Activated effector memory CD4-positive, alpha-beta T cell treated with Interleukin-2 at 50 U/mL for 16 hours (primary cell): ENCODE measurements around the gene STK39.
"Not testable (repeated sequence)": the region's sequence is repeated elsewhere in the genome, so short reads cannot be mapped to it uniquely, and the experiment has no call there.

ENCODE experiments used
- DNase-seq: peaks from one replicate; pipeline ENCODE4 v3.0.0-alpha.2; 2020

STK39 gene

DNA sequence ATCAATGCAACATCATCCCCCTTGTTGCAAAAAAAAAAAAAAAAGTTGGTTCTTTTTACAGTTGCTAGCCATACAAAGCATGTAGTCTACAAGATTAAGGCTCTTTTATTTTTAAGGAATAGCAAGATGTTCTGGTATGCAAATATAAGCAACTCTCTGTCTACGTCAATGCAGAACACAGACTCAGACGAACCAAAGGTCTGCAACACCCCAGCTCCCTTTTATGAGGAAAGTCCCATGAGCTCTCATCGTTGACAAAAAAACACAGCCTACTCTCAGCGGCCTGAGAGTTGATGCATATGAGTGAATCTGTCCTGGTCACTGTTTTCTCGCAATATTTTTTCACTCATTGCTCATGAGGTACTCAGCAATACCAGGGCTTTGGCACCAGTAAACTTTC, 112.9 kb downstream of the STK39 start:
- DNase-seq, result no peak

DNA sequence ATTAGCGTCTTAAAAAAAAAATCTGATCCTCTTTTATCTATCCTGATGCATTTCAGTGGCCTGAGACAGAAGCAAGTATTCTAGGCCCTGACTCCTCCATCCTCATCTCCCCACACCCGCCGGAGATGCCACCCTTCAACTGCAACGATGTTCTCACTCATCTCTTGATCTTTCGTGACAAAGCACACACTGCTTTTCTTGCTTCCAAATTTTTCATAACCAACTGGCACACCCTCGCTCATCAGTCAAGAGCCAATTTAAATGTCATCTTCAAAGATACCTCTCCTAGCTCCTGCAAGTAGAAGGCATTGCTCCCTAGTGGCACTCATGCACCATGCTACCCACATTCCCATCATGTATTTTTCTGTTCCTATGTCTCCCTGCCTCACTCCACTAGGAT, 115.0 kb downstream of the STK39 start:
- no peak for DNase-seq

DNA sequence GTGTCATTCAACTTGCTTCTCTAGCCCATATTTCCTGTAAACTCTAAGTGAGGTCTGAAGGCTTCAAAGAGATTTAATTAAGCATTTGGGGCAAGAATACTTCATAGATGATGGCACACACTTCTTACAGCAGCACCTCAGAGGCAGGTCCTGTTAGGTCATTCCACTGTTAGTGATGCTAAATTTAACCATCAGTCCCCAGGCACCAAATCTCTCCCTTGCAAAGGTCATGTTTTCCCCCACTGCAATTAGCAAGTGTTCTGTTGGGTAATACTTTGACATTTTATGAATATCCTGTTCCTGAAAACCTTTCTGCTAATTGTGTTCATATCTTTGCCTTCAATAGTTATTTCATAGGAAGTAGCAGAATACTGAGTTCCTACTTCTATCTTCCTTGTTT, 117.0 kb downstream of the STK39 start:
- no peak for DNase-seq

DNA sequence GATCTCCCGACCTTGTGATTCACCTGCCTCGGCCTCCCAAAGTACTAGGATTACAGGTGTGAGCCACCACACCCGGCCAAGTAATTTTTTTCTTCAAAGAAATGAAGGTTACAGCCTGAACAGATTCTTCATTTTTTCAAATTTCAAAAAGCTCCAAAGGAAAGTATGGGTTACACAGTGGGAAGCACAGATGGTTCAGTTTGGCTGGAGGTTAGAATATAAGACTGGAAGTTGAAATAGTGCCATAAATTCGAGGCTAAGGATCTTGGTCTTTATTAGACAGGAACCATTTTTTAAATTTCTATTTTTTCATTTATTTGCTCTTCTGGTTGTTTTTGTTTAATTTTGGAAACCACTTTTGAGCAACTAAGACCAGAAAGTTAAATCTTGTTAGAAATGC, 120.0 kb downstream of the STK39 start:
- no peak for DNase-seq

DNA sequence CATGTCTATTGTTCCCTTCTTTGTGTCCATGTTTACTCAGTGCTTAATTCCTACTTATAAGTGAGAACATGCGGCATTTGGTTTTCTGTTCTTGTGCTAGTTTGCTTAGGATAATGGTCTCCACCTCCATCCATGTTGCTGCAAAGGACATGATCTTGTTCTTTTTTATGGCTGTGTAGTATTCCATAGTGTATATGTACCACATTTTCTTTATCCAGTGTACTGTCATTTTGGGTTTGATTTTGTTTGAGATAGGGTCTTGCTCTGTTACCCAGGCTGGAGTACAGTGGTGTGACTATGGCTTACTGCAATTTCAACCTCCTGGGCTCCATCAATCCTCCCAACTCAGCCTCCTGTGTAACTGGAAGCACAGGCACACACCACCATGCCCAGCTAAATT, 125.2 kb downstream of the STK39 start:
- not testable (repeated sequence) for DNase-seq

DNA sequence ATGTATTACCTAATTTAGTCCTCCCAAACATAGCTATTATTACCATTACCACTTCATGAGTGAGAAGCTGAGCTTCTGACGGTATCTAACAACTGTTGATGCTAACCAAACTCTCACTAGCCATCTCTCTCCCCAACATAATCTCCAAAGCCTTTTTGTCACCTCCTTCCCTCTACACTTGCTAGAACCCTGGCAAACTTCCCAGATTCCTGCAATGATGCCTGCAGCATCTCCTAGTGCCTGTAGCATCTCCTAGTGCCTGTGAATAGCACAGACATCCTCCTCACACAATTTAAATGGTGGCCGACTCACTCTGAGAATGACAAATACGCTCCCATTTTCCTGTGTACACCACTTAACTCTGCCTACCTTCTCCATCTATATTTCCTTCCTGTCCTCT, 126.7 kb downstream of the STK39 start:
- no peak for DNase-seq

DNA sequence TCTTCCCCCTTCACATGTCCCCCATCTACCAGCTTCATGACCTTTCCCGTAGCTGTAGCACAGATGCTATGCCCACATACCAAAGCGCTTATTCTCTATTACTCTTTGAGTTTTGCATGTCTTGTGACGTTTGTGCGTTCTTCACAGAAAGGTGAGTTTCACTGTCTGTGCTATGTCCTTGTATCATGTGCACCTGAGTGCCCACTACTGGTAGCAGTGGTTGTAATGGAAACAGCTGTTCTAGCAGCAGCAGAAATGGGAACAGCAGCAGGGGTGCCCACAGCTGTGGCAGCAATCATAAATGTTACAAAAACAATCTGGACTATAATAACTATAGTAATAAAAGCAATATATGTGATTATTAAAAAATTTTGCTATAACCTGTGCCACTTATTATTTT, 127.1 kb downstream of the STK39 start:
- no peak for DNase-seq

DNA sequence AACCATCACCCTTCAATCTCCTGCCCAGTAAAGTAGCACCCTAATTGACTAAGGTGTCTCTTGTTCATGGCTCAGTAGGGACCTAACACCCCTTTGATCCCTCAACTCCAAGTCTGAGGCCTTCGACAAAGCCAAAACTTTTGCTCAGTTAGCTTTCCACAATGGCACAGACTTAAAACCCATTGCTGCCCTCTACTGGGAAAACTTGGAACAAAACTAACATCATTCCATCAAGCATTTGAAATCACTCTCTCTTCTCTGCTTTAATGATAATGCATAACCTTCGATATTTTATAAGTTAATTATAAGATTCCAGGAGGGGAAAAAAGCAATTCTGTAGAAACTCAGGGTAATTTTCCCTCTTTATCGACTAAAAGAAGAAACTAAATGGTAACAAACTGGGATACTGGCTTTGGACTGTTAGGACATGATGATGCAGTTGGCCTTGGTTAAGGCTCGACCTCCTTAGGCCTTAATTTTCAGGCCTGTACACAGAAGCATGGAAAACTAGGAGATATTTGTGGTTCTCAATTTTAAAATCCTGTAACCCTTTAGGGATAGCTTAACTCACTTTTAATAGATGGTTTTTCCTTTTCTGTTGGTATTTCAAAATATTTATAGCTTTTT, 127.8 kb downstream of the STK39 start:
- DNase-seq, result no peak

DNA sequence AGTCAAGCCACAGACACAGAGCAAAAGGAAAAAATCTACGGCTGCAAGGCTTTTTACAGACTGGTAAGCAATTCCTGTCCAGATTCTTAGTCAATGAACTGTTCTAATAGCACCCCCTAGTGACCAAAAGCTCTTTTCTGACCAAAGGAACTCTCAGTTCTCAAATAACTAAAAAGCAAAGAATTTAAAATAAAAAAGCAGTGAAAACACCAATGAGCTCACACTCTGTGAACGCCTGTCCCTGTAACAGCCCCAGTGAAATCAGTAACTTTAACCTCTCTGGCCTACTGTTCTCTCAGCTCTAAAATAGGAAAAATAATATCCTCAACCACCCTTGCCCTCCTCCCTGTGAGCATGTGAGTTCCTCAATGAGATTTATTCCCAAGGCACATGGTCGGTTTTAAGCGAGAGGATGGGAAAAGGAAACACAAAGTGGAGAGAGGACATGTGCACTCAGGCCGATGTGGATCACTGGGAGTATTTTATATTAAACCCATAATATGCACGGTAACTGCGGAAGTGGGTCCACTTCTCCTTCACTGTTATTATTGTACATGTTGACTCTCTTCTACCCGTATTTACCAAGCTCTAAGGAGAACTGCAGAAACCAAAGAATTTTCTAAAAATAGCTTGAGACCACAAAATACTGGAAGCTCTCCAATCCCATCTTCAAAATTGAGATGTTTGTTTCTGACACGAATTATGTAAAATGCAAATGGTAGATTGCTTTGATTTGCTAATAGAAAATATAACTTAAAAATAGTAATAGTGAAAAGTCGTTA, 128.5 kb downstream of the STK39 start:
- no peak for DNase-seq

DNA sequence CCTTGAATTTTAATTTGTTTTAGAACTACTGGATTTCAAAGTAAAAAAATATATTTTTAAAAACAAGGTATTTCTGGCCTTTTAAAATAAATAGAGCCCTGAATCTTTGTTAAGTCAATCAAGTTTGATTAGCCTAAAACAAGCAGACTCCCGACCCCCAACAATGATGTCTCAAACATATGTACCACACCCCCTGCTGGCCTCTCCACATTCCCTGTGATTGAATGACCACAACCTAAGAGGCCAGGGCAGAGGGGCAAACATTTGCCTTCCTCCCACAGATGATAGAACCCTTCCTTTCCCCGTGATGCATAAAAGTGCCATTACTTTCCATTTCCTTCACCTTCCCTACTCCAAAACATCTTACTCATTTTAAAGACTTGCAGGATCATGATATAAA, 130.9 kb downstream of the STK39 start:
- DNase-seq, result no peak

DNA sequence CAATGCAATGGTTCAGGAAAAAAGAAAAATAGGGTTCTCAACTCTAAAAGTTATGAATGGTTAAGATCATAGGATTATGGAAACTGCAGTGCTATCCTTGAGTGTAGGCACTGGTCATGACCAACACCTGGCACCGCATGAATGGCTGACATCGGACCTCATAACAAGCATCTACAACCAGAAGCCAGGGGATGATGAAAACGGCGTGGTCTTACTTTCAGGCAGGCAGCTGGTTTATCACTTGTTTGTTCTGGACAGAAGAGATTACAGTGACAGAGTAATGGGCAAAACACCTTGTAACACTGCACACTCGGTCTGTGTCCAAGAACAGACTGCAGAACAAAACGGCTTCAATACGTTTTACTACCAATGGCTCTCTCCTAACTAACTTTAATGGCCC, 132.8 kb downstream of the STK39 start:
- no peak for DNase-seq

DNA sequence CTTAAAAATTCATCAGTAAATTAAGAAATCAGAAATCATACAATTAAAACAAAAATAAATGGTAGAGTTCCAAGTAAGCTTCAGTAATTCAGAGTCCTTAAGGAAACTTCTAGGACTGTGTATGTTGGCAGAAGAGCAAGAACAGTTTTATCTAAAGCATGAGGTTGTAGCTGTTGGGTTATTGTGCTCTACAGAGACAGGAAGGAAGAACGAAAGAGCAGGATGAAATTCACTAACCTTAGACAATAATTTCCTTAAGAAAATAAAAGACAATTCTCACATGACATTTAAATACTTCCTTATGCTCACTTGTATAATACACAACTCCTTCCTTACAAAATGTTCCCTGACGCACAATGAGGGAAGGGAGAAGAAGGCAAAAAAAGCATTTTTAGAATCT, 133.4 kb downstream of the STK39 start:
- DNase-seq, result no peak

DNA sequence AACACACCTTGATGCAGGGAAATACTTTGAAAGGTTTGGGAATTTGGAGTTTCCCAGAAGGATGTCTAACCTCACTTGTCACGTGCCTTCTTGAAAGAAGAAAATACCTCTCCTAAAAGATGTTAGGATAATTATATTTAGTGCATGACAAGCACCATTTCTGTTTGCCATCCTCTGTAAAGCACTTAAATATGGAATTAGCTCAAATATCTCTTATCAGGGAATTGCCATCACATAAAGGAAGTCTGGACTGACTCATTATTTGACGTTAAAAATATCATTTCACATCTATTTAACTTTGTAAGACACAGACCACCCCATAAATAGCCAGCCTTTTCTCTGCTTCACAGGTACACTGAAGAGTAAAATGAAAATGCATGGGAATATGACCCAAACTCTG, 140.1 kb downstream of the STK39 start:
- DNase-seq, result no peak

DNA sequence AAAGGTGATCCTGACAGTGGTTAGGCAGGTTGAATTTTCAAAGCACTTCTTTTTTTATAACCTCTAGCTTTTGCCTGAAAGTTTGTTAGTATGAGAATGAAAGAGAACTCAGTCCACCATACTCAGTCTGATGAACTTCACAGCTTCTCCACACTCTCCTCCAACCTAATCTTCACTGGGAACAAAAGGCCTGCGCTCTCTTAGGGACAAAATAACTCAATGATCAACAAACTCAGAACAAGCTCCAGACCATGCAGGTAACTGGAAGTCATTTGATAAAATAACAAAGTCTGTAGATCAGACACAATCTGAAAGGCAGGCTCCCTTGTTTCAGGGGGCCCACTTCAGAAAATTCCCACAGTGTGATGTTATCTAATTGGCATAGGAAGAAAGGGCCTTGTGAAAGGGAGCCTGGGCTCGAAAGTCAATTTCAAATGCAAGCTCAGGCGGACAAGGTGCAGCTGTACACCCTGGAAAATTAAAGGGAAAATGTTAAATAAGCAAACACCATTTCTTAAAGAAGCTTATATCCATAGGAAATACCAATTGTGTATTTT, 142.2 kb downstream of the STK39 start:
- no peak for DNase-seq

DNA sequence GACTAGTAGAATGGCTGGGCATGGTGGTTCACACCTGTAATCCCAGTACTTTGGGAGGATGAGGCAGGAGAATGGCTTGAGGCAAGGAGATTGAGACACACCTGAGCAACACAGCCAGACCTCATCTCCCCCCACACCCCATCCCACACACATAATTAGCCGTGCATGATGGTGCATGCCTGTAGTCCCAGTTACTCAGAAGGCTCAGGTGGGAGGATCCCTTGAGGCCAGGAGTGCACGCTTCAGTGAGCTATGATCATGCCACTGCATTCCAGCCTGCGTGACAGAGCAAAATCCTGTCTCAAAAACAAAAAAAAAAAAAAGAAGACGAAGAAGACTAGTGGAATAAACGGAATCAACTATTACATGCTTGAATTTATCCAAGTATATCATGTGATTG, 150.0 kb downstream of the STK39 start:
- no peak for DNase-seq

DNA sequence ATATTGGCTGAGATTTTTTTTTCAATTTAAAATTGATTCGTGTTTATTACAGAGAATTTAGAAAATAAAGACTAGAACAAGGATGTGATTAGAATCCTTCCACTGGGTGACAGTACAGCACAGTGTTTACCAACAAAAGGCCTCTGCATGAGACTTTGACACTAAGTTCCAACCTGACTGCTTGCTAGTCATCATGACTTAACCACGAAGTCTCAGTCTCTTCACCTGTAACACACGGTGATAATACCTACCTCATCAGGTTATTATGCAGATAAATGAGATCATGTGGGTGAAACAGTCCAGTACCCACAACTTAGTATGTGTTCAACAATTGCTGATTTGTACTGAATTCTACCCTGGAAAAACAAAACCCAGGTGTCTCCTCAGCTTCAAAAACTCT, 151.2 kb downstream of the STK39 start:
- DNase-seq, result no peak

DNA sequence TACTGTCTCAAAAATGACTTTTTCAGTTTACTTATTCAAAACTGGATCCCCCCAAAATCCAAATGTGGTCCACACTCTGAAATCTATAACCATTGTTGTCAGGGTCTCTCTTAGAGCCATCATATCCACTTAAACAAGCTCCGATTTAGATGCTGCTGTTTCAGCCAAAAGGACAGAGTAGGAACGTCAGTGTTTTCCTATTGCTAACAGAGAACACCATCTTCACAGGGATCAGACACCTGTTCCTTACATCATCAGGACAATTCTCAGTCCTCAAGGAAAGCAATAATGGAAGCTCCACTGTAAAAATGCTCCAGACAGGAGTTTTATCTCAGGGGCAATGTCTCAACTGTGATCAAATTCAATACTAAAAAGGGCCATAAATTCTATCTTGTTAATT, 155.4 kb downstream of the STK39 start:
- no peak for DNase-seq

DNA sequence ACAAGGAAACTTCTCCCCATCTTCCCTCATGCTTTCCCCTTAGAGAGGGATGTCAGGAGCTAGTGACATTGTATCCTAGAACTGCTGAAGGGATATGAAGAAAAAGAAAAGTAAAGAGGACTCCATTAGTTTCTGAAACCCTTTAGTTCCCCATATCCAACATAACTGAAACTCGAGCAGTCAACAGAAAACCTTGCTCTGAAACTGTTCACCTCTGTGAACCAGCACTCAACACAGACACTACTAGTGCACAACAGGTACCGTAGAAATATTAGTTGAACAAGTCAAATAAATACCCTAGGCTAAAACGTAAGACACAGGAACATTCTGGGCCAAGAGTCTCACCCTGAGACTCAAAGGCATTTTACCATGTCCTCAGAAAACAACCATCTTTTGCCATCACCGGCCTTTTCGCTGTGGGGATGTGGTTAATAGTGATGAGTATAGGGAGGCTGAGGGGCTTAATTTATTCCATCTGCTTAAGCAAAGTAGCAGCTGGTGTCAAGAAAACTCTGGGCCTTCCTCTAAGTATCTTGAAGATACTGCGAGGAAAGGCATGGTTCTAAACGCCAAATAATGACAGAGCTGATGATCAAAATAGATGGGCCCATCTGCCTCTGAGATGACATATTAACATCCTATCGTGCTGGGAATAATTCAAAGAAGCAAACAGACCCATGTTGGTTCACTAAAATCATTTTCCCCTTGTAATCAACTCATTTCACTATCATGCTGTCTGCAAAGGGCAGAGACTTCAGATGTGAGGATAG, 156.8 kb downstream of the STK39 start:
- no peak for DNase-seq

DNA sequence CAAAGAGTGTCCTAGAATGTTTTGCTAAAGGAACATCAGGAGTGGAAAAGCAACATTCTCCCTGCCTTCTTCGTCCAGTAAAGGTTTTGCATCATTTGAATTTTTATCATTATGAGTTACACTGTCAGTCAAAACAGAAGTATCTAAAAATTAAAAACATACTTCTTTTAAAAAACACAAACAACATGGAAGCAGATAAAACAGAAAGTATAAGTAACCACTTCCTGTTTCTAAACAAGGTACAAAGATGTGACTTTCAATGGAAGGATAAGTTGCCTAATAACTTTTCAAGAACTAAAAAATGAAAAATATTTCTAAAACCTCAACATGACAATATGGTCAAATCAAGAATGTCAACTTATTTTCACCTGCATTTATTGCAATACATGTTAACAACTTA, 158.2 kb downstream of the STK39 start:
- DNase-seq, result no peak

DNA sequence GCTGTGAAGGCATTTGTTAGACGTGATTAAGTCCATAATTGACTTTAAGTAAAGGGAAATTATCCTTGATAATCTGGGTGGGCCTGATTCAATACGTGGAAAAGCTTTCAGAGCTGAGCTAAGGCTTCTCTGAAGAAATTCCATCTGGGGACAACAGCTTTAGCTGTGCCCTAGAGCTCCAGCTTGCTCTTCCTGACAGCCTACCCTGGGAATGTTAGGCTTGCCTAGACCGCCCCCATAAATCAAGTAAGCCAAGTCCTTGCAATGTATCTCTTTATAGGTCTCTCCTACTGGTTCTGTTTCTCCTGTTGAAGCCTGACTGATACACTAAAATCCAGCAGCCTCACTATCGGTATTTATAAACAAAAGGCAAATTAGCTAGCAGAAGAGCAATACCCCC, 160.0 kb downstream of the STK39 start:
- DNase-seq, result no peak

DNA sequence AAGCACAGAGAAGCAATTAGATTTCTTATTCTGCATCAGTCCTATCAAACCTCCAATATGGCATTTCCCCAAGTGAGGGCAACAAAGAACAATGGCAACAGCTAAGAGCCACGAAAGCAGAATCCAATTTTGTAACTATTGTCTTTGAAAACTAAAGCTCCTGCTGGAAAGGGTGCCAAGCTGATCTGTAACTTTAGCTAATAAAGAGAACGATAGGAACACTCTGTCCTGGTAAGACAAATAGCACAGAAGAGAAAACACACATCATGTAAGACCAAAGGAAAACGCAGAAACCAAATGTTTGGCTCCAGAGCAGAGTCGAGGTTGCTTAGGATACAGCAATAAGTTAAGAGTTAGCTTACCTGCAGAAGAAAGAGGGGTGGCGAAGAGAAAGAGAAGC, 160.5 kb downstream of the STK39 start:
- DNase-seq, result no peak

DNA sequence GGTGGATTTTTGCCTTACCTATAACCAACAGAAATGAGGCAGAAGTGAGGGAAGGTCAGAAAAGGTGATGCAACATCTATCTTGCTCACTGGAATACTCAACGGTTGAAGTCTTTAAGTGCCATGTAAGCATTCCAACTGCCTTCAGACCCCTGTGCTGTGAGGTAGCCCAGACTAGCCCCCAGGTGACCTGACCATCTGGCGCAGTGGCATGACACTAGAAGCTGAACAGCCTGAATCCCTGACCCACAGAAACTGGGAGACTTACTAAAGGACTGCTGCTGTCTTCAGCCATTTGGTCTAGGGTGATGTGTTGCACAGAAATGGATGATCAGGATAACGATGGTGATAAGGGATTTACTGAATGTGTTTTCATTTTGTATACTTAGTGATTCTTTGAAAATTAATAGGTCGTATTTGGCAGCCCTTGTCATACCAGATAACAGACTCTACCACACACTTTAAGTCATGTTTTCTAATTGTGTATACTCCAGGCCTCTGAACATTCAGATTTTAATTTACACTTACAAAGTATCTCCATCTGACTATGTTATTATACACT, 161.5 kb downstream of the STK39 start:
- DNase-seq, result no peak

DNA sequence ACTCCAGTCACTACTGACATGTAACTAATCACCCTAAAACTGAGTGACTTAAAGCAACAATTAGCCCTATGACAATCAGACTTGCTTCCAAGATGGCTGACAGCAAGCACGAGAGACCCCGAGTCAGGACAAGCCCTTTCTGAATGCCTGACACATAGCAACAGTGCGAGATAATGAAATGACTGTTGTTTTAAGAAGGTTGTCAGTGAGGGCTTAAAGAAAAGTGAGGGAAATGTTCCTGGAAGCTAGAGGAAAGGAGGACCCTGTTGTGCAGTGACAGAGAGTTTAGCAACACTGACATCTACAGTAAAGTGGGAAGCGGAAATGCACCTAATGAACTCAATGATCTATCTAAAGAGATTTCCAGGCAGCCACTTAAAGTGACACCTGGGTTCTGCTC, 163.1 kb downstream of the STK39 start:
- DNase-seq, result no peak

DNA sequence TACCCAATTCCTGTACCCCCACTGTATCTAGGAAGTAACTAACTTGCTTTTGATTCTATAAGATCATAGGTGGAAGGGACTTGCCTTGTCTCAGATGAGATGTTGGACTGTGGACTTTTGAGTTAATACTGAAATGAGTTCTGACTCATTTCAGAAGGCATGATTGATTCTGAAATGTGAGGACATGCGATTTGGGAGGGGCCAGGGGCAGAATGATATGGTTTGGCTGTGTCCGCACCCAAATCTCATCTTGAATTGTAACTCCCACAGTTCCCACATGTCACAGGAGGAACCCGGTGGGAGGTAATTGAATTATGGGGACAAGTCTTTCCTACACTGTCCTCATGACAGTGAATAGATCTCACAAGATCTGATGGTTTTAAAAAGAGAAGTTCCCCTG, 165.9 kb downstream of the STK39 start:
- DNase-seq, result not testable (repeated sequence)
